ENCODE results near the gene RAP2A.

The RAP2A gene

DNA sequence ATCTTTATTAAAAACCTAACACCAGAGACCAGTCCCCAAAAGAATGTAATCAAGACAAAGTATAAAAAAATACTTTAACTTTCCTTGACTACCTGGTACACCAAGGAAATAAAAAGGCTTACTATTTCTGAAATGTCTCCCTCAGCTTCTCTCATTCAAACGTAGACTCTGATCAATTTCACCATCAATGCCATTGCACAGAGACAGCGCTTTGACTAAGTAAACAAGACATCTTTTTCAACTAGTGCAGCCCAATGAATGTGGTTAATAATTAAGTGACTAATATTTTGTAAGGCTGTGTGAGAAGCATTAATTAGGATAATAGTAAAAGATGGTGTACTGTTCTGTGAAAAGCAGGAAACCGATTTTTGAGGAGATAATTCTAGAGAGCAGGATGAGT lies 7.3 kb upstream of the RAP2A start:
- Histone ChIP-seq H3K4me3 (replicated peaks; ENCODE audit: insufficient read depth, low read length) (no peak overlapping the region), H3K27me3 (ENCODE audit: insufficient read depth, poor library complexity, severe bottlenecking) (no peaks in the 10 kb centered on the region), H3K27ac (replicated peaks) (no peak overlapping the region)
- no peak for DNase-seq (ENCODE audit: low read depth in 1 of 2, low spot score in 1 of 2)
- TF ChIP-seq, protein P1, sequence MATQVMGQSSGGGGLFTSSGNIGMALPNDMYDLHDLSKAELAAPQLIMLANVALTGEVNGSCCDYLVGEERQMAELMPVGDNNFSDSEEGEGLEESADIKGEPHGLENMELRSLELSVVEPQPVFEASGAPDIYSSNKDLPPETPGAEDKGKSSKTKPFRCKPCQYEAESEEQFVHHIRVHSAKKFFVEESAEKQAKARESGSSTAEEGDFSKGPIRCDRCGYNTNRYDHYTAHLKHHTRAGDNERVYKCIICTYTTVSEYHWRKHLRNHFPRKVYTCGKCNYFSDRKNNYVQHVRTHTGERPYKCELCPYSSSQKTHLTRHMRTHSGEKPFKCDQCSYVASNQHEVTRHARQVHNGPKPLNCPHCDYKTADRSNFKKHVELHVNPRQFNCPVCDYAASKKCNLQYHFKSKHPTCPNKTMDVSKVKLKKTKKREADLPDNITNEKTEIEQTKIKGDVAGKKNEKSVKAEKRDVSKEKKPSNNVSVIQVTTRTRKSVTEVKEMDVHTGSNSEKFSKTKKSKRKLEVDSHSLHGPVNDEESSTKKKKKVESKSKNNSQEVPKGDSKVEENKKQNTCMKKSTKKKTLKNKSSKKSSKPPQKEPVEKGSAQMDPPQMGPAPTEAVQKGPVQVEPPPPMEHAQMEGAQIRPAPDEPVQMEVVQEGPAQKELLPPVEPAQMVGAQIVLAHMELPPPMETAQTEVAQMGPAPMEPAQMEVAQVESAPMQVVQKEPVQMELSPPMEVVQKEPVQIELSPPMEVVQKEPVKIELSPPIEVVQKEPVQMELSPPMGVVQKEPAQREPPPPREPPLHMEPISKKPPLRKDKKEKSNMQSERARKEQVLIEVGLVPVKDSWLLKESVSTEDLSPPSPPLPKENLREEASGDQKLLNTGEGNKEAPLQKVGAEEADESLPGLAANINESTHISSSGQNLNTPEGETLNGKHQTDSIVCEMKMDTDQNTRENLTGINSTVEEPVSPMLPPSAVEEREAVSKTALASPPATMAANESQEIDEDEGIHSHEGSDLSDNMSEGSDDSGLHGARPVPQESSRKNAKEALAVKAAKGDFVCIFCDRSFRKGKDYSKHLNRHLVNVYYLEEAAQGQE (IDR thresholded peaks at IDR 0.05; ENCODE audit: insufficient replicate concordance, low read depth), result no peak
- no peak for TF ChIP-seq SPI1 (IDR thresholded peaks at IDR 0.05; ENCODE audit: borderline replicate concordance, low read depth)

DNA sequence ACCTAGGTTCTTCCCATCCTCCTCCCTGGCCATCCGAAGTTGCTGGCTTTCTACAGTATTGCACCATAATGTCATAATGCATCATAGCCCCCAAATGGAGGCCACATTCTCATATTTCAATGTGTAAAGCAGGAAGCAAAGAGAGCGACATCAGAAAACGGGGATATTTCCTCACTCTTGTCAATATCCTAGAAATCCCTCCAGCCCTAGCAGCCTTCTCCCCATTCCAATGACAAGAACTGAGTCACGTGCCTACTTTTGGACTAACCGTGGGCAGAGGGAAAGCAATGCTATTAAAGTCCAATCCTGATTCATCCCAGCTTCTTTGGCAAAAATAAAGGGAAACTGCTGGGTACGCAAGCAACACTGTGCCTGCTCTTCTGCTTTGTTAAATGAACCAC lies 4.3 kb upstream of the RAP2A start:
- Histone ChIP-seq H3K27ac (replicated peaks) (no peak overlapping the region), H3K4me3 (replicated peaks; ENCODE audit: insufficient read depth, low read length) (no peak overlapping the region), H3K27me3 (ENCODE audit: insufficient read depth, poor library complexity, severe bottlenecking) (no peaks in the 10 kb centered on the region)
- TF ChIP-seq, protein P2, sequence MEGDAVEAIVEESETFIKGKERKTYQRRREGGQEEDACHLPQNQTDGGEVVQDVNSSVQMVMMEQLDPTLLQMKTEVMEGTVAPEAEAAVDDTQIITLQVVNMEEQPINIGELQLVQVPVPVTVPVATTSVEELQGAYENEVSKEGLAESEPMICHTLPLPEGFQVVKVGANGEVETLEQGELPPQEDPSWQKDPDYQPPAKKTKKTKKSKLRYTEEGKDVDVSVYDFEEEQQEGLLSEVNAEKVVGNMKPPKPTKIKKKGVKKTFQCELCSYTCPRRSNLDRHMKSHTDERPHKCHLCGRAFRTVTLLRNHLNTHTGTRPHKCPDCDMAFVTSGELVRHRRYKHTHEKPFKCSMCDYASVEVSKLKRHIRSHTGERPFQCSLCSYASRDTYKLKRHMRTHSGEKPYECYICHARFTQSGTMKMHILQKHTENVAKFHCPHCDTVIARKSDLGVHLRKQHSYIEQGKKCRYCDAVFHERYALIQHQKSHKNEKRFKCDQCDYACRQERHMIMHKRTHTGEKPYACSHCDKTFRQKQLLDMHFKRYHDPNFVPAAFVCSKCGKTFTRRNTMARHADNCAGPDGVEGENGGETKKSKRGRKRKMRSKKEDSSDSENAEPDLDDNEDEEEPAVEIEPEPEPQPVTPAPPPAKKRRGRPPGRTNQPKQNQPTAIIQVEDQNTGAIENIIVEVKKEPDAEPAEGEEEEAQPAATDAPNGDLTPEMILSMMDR (IDR thresholded peaks at IDR 0.05; ENCODE audit: insufficient read depth, low read length), result no peak
- no peak for TF ChIP-seq GABPA (IDR thresholded peaks at IDR 0.05; ENCODE audit: low read depth)
- DNase-seq (ENCODE audit: low read depth in 1 of 2, low spot score in 1 of 2), result no peak

DNA sequence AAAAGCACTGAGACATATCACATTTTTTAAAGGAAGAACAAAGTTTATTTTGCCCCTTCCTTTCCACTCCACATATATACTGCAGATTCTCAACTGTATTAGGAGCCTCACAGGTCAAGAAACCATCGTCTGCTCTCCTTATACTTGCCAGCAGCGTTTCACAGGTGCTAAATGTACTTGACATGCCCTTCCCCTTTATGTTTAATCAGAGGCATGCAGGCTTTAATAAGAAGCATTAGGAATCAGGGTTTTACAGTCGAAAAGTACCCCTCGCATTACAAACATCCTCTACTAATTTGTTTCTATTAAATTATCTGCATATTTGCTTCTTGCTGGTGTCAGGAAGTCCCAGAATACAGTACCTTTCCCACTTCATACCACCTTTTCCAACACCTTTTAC lies 3.7 kb upstream of the RAP2A start:
- TF ChIP-seq GABPA (IDR thresholded peaks at IDR 0.05; ENCODE audit: low read depth) (no peak), SPI1 (IDR thresholded peaks at IDR 0.05; ENCODE audit: borderline replicate concordance, low read depth) (no peak), POLR2AphosphoS5 (IDR thresholded peaks at IDR 0.05; ENCODE audit: low read depth) (no peak)
- TF ChIP-seq, protein P2 (IDR thresholded peaks at IDR 0.05; ENCODE audit: insufficient read depth, low read length), result no peak
- TF ChIP-seq, protein P1 (IDR thresholded peaks at IDR 0.05; ENCODE audit: insufficient replicate concordance, low read depth), result no peak
- no peak overlapping the region for H3K4me3 ChIP-seq (replicated peaks; ENCODE audit: insufficient read depth, low read length)
- H3K27me3 ChIP-seq (ENCODE audit: insufficient read depth, poor library complexity, severe bottlenecking), result no peaks in the 10 kb centered on the region
- no peak overlapping the region for H3K27ac ChIP-seq (replicated peaks)
- no peak for DNase-seq (ENCODE audit: low read depth in 1 of 2, low spot score in 1 of 2)

DNA sequence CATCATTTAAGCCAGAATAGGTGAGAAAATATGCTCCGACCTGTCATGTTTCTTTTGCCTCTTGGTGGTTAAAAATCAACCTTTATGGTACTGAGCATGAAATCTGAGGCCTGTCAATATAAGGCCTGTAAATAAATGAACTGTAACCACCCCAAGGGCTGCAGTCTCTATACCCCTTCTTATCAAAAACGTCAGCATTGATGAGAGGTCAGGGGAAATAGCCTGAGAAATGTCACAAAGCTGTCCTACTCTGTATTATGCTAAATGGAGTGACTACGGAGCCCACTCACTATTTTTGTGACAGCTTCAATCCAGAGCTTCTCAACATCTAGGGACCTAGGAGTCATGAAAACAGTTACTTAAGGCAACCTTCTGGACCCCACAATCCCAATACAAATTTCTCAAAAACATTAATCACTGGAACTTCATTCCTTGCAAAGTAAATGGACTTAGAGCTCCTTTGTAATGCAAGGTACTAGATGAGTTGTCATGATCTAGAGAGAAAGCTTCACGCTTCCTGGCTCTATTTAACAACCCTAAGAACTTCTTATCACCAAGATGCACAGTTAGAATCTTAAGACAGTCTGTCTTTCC lies 2.7 kb upstream of the RAP2A start:
- no peak overlapping the region for H3K27ac ChIP-seq (replicated peaks)
- TF ChIP-seq, protein P1 (IDR thresholded peaks at IDR 0.05; ENCODE audit: insufficient replicate concordance, low read depth), result no peak
- TF ChIP-seq, protein P2 (IDR thresholded peaks at IDR 0.05; ENCODE audit: insufficient read depth, low read length), result no peak
- TF ChIP-seq POLR2AphosphoS5 (IDR thresholded peaks at IDR 0.05; ENCODE audit: low read depth), result no peak
- TF ChIP-seq GABPA (IDR thresholded peaks at IDR 0.05; ENCODE audit: low read depth), result no peak
- no peak for TF ChIP-seq SPI1 (IDR thresholded peaks at IDR 0.05; ENCODE audit: borderline replicate concordance, low read depth)
- H3K4me3 ChIP-seq (replicated peaks; ENCODE audit: insufficient read depth, low read length), result no peak overlapping the region

More for the DNA sequence above, 2.7 kb upstream of the RAP2A start:
- no peak for DNase-seq (ENCODE audit: low read depth in 1 of 2, low spot score in 1 of 2)
- H3K27me3 ChIP-seq (ENCODE audit: insufficient read depth, poor library complexity, severe bottlenecking), result no peaks in the 10 kb centered on the region
